CD4-positive, alpha-beta T cell treated with Interleukin-6 for 4 hours (primary cell): ENCODE data around the gene FRY.
A peak's percentile ranks its signal among the peaks of the same experiment; 100 is the strongest.

Experiments
- DNase-seq: peaks from one replicate; pipeline ENCODE4 v3.0.0-alpha.2; 2020; ENCODE audit warnings: mixed read lengths

FRY gene

DNA sequence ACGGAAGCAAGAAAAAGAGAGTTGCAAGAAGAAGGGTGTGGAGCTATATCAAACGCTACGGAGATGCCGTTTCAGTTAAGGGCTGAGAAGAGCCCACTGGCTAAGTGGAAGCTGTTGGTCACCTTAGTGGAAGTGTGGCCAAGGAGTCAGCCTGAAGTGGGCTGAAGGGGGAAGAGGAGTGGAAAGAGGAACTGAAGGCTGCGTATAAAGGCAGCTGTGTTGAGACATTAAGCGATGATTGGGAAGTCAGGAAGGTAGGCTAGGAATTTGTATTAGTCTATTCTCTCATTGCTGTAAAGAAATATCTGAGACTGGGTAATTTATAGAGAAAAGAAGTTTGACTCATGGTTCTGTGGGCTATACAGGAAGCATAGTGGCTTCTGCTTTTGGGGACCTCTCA, 14.1 kb upstream of the FRY start:
- no peak for DNase-seq

DNA sequence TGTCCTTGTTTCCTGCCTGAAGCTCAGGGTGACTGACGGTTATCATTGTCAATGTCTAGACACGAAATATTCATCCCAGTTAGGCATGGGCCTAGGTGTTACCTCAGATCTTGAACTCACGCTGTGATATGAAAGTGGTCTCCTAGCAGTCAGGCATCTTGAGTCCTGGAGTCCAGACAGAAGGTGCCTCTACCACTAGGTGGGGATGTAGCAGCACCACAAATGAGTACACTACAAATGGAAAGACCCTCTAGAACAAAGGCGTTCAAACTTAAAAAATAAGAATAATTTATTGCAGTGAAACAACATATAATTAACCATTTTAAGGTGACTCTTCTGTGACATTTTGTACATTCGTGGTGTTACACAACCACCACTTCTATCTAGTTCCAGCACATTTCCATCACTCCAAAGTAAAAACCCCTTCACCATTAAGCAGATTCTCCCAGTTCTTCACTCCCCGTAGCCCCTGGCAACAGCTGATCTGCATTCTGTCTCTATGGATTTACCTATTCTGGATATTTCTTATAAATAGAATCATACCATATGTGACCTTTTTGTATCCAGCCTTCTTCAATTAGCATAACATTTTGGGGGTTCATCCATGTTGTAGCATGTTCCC, 11.9 kb upstream of the FRY start:
- peak; percentile 37 for DNase-seq

DNA sequence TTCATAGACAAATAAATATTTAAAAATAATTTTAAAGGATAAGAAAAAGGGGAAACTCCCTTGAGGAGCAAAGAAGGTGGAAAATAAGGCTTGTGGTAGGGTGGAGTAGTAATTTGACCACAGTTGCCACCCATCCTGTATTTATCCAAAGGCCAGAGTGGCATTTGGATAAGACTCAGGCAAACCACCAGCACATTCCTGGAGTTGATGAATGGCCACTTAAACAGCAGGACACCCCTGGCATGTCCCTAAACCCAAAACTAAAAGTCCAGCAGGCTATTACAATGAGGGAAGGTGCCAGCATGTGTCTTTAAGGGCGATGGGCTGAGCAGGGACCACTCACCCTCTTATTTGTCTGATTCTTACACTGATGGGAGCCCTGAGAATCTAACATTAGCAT, 9.8 kb upstream of the FRY start:
- no peak for DNase-seq

GRCh38 chr13:32022311-32022710, 9.3 kb upstream of the FRY start:
- no peak for DNase-seq

DNA sequence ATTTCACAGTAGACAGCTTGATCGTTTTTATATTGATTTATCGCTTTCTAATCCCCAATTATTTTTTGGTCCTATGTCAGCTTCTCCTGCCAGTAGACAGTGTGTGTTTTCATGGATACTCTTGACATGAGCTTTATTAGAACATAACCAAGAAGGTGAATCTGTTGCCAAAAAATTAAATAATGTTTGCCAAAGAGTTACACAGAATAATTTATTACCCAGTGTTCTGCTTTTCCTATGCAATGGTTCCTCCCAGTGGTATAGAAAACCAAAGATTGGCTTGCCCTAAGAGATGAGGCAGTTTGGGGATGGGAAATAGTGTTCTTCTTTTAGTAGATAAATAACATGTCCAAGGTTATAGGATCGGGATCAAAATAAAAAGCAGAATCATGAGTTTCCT, 8.5 kb upstream of the FRY start:
- DNase-seq, result no peak

DNA sequence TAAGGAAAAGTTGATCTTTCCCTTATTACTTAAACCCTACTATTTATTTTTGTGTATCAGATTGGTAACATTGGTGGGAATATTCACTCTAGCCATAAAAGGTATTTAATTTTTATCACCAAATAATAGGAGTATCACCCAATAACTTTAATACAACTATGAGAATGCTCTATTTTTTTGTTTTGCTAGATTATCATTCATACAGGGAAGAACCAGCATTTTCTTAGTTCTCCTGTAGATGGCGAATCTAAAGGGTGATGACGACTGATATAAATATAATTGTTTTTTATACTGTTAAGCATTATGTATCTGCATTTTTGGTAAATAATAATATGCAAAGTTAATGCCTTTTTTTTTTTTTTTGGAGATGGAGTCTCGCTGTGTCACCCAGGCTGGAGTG, 7.9 kb upstream of the FRY start:
- DNase-seq, result no peak

DNA sequence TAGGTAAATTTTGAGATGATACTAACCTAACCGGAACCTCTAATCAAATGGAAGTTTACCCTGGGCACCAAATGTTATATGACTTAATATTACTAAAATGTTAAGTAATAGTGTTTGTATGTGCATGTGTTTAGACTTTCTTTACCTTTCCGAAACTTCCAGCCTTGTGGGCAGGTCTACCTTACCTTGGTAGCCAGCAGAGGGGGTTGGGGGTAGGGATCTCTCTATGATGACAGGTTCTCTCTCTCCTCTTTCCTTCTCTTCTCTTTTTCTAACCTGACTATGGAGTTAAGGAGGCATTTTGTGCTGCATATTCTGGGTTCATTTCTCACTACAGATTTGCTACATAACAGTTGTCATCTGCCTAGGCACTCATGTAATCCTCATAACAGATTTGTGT, 6.8 kb upstream of the FRY start:
- DNase-seq, result no peak

- DNase-seq, result no peak
Measured at GRCh38 chr13:32025730-32026129, 5.8 kb upstream of the FRY start.

- no peak for DNase-seq
Measured at GRCh38 chr13:32026623-32027022, 5.0 kb upstream of the FRY start.

DNA sequence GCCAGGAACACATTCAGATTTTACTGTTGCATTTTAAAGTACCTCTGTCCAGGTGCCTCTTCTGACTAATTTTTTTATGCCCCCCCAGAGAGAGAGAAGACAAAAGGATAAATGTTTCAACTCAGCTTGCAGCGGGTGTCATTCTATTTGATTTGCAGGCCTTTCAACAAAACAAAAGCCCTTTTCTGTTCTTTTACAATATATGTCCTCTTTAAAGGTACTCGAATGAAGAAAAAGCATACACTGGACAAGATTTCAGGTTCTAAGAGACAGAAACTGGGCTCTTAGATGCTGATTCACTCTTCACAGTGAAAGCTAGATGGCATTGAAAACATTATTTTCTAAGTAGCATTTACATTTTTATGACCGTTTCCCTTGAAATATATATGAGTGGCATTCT, 2.9 kb upstream of the FRY start:
- no peak for DNase-seq

DNA sequence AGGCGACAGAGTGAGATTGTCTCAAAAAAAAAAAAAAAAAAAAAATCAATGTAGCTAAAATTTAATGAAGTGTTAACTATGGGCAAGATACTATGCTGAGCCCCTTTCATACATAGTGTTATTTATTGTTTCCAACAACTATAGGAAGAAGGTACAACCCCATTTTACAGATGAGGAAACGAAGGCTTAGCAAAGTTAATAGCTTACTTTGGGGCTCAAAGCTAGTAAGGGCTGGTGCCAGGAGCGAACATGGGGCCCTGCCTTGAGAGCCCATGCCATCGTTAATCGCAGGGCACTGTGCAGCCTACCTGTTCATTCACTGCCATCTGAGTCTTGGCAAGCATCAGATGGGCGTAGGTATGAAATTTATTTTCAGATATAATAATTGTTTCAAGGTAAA, 1.9 kb upstream of the FRY start:
- no peak for DNase-seq

DNA sequence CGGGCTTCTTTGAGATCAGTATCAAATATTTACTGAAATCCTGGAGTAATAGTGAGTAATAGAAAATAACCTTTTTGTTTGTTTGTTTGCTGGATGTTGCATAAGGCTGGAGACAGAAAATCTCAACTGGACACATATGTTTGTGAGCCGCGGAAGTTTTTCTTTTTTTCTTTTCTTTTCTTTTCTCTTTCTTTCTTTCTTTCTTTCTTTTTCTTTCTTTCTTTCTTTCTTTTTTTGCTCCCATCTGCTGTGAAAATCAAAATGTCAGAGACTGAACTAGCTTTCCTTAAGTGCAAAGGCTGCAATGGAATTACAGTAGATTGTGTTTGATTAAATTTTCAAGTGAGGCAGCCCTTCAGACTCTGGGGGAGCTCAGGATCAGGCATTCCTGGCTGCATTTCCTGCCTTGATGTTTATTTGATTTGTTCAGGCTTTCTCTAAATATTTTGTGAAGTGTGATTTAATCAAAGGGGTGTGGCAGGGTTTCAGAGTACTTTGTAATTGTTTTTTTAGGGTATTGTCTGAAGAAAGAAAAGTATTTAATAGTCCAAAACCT, 319 bp downstream of the FRY start:
- no peak for DNase-seq

- DNase-seq, result no peak
Measured at GRCh38 chr13:32032759-32033158, 1.2 kb downstream of the FRY start.

GRCh38 chr13:32033744-32034143, 2.2 kb downstream of the FRY start:
- DNase-seq, result no peak

- DNase-seq, result no peak
Measured at GRCh38 chr13:32035716-32036115, 4.1 kb downstream of the FRY start.

DNA sequence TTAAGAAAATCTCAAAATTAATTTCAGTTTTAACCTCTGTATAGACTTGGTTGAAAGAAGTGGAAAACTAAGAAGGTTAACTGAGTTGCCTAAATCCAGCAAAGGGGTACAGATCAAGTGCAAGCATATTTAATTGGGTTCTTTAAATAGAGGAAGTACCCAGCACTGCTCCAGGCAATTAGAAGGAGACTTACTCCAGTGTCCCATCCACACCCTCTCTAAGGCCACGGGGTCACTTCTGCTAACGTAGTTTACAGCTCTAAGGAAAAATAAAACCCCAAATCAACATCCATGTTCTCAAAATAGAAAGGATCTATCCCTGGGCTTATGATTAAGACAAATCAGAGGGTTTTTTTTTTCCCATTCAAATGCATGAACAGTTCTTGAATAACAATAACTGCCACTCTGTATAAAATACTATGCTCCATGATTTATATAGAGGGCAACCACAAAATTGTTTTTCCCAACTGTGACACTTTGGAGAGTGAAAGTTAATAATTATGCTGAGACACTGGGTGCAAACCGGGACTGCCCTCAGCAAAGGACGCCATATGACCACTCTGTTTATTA, 4.6 kb downstream of the FRY start:
- no peak for DNase-seq

- DNase-seq, result no peak
Measured at GRCh38 chr13:32036757-32037156, 5.2 kb downstream of the FRY start.

GRCh38 chr13:32037471-32037870, 5.9 kb downstream of the FRY start:
- no peak for DNase-seq

DNA sequence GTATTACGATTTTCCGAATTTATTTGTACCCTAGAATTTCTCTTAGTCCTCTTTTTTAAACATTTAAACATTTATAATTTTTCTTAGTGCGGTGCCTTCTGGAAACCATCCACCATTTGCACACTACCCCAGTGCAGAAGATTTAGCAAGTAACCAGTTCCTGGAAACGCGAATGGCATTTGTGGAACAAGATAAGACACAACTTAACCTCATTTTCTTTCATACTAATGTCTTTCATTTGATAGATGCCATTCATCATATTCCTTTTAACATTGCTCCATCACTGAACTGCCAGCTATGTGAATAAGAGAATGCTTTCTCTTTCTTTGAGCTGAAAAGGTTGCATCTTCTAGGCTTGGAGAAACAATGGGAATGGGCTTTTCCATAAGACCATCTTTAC, 6.8 kb downstream of the FRY start:
- no peak for DNase-seq

DNA sequence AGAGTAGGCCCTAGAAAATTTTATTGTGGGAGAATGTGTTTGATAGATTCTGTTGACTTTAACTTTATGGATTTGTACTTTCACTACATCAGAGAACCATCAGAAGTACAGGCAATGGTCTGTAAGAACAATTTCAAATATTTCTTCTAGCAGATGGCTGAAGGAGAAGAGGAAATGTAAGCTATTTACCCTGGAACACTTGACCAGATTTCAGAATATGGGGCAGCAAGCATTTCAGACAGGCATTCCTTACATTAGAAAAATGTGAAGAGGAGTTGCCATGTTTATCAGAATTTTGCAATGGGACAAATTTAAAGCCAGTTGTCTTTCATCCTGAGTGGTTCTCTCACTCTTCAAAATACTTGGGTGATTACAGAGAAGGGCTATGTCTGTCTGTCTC, 7.5 kb downstream of the FRY start:
- no peak for DNase-seq

GRCh38 chr13:32039528-32039927, 8.0 kb downstream of the FRY start:
- DNase-seq, result no peak

DNA sequence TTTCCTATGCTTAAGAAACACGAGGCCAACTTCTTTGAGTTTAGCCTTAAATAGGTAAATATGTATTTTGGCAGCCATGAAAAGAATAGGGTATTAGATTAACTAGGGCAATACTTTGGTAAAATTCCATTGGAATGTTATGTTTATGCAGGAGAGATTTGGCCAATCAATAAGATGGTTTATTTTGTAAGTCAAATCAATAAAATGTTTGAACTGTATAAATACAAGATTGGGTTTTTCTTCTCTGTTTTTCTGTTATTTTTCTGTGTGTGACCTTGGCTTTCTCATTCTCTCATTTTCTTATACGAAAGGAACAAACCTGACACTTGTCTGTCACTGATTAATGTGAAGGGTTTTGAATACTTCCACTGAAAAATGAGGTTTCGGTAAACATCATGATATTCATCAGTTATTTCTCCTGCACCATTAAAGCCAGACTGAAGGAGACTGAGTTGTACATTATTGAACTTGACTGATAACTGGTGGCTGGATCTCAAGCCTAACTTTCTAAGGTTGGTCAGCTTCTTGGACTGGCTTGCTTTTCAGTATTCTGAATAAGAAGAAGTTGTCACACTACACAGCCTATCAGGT, 8.6 kb downstream of the FRY start:
- no peak for DNase-seq

DNA sequence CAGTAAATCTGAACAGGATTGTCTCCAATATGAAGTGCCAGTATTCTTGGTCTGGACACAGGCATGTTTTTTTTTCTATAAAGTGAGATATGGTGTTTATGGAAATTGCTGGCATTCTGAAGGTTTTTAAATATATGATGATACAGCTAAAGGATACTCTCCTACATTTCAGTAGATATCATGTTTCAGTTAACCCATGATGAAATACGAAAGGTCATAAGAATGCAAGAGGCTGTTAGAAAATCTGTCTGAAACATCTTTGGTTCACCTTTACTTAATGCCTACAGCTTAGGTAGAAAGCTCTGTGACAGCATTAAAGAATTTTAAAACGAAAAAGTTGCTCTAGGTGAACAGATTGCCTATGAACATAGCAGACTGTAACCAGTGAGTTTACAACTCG, 9.1 kb downstream of the FRY start:
- DNase-seq, result no peak

- no peak for DNase-seq
Measured at GRCh38 chr13:32041429-32041828, 9.9 kb downstream of the FRY start.

DNA sequence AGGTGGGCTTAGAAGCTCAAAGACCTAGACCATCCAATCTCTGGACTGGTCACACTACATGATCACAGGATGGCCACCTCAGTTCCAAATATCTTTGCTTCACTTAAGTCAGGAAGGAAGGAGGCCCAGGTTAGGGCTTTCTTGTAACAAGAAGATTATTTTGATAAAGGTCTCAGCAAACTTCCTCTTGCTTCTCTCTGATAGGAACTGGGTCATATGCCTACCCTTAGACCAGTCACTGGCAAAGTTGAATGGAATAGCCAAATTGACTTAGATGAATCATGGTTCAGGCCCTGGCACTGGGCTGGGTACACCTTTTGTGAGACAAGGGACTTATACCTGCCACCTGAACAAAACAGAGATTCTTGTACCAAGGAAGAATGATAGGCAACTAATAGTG, 11.0 kb downstream of the FRY start:
- peak; percentile 5 for DNase-seq
